Activated CD4-positive, alpha-beta T cell treated with anti-CD3 and anti-CD28 coated beads for 24 hours (primary cell): ENCODE results near the gene URM1.

Source experiments
- DNase-seq, 2 donors: peaks; one replicate each; pipeline ENCODE4 v3.0.0-alpha.2; 2020; ENCODE audit warnings: low read depth in 2 of 2

The URM1 gene

DNA sequence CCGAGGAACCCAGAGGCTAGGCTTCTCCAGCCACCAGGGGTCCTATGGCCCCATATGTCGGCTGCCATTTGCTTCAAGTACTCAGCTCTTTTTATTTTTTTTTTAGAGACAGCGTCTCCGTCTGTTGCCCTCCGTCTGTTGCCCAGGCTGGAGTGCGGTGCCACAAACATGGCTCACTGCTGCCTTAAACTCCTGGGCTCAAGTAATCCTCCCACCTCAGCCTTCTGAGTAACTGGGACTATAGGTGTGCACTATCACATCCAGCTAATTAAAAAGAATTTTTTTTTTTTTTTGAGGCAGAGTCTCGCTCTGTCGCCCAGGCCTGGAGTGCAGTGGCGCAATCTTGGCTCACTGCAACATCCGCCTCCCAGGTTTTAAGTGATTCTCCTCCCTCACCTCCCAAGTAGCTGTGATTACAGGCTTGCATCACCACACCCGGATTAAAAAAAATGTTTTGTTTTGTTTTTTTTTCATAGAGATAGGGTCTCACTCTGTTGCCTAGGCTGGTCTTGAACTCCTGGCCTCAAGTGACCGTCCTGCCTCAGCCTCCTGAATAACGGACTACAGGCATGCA lies 58.4 kb downstream of the URM1 start:
- no peak for DNase-seq

DNA sequence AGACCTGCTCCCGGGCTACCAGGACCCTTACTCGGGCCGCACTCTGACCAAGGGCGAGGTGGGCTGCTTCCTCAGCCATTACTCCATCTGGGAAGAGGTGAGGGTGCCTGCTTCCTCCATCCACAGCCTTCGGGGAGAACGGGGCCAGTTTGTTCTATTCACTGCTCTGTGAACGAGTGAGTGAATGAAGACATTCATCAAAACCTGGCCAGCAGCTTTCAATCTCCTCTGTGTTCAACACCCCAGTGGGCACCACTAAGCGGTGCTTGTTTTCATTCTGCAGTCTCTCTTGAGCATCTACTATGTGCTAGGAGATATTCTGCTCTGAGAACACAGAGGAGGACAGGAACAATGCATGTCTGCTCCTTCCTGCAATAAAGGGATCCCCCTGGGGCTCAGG lies 60.0 kb downstream of the URM1 start:
- DNase-seq = no peak

DNA sequence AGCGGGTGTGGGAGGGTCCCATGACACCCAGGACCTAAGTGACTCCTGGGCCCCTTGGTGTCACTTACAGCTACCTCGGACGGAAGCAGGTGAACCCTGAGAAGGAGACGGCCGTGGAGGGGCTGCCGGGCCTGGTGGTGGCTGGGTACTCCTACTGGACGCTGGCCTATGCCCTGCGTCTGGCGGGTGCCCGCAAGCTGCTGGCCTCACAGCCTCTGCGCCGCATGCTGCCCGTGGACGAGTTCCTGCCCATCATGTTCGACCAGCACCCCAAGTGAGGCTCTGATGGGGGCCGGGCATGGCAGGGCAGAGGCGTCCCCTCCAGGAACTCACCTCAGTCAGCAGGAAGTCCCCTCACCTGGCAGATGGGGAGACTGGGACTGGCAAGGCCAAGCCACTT lies 63.2 kb downstream of the URM1 start:
- DNase-seq = no peak

DNA sequence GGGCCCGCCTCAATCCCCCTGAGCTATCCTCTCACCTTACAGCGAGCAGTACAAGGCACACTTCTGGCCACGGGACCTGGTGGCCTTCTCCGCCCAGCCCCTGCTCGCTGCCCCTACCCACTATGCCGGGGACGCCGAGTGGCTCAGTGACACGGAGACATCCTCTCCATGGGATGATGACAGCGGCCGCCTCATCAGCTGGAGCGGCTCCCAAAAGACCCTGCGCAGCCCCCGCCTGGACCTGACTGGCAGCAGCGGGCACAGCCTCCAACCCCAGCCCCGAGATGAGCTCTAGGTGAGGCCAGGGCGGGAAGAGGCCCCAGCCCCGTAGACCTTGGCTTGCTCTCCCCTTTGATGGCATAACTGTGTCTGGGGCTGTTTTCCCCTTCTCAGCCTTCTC lies 64.4 kb downstream of the URM1 start:
- DNase-seq = no peak

- peak; percentile 75 to 88 for DNase-seq
These were observed 67.4 kb downstream of the URM1 start for GRCh38 chr9:128438343-128439109.

DNA sequence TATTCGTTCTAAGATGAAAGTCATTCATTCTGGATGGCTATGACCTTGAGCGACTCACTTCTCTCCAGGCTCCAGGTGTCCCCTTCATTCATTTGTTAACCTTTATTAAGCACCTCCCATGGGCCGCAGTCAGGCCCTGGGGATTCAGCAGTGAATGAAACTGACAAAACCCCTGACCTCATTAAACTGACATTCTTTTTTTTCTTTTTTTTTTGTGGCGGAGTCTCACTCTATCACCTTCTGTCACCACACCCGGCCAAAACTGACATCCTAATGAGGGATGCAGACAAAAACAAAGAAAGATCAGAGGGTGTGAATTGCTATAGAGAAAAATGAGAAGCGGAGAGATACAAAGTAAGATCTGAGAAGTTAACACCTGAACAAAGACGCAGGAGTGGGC lies 68.1 kb downstream of the URM1 start:
- DNase-seq = no peak
